Astrocyte (in vitro differentiated cells and primary cell): ENCODE measurements around the gene KNTC1. TPM values are rescaled to one million over a fixed set of nuclear protein-coding genes. Genes with fewer than 3 reads are reported as not detected.
A peak's percentile ranks its signal among the peaks of the same experiment; 100 is the strongest.

Source experiments
- DNase-seq: peaks from one replicate; pipeline ENCODE4 v3.0.0-alpha.2; 2010; ENCODE audit warnings: low read depth
- FAIRE-seq: peaks from 2 replicates; lab custom pipeline; 2011; peaks lifted over from hg19 to GRCh38; lab: Jason Lieb, UNC
- H2AFZ ChIP-seq: 2 replicates; pipeline ENCODE4 v1.6.0; 2012; ENCODE audit warnings: low read depth, low read length, inconsistent platforms
- H3K27ac ChIP-seq: 2 replicates; pipeline ENCODE4 v1.5.1; 2011; ENCODE audit warnings: low read depth, low read length, inconsistent platforms
- H3K27me3 ChIP-seq: 2 replicates; pipeline ENCODE4 v1.6.0; 2011; ENCODE audit warnings: low read length, inconsistent platforms; ENCODE audit not compliant: insufficient read depth
- H3K36me3 ChIP-seq: 2 replicates; pipeline ENCODE4 v1.5.1; 2011; ENCODE audit warnings: low read length, inconsistent platforms; ENCODE audit not compliant: insufficient read depth
- H3K4me1 ChIP-seq: 2 replicates; pipeline ENCODE4 v1.5.1; 2011; ENCODE audit warnings: low read length, inconsistent platforms; ENCODE audit not compliant: insufficient read depth
- H3K4me2 ChIP-seq: 2 replicates; pipeline ENCODE4 v1.6.0; 2012; ENCODE audit warnings: low read length, inconsistent platforms
- H3K4me3 ChIP-seq: 2 replicates; pipeline ENCODE4 v1.5.1; 2011; ENCODE audit warnings: low read depth, mild to moderate bottlenecking, low read length, inconsistent platforms; ENCODE audit not compliant: insufficient read depth
- H3K79me2 ChIP-seq: 2 replicates; pipeline ENCODE4 v1.6.0; 2012; ENCODE audit warnings: mild to moderate bottlenecking, low read length, inconsistent platforms; ENCODE audit not compliant: insufficient read depth
- H3K9ac ChIP-seq: 2 replicates; pipeline ENCODE4 v1.6.0; 2012; ENCODE audit warnings: mild to moderate bottlenecking, low read length, inconsistent platforms
- H3K9me3 ChIP-seq: 2 replicates; pipeline ENCODE4 v1.5.1; 2012; ENCODE audit warnings: low read depth, mild to moderate bottlenecking, low read length, inconsistent platforms; ENCODE audit not compliant: insufficient read depth
- H4K20me1 ChIP-seq: 2 replicates; pipeline ENCODE4 v1.6.0; 2012; ENCODE audit warnings: low read length, inconsistent platforms; ENCODE audit not compliant: insufficient read depth
- H3K27ac Mint-ChIP-seq: one replicate; pipeline ENCODE4 v1.8.0; 2021; ENCODE audit warnings: mild to moderate bottlenecking, mixed read lengths; ENCODE audit not compliant: unreplicated experiment
- H3K27me3 Mint-ChIP-seq: one replicate; pipeline ENCODE4 v1.8.0; 2021; ENCODE audit warnings: low read depth, mixed read lengths; ENCODE audit not compliant: unreplicated experiment
- H3K36me3 Mint-ChIP-seq: one replicate; pipeline ENCODE4 v1.8.0; 2021; ENCODE audit warnings: low read depth, mixed read lengths; ENCODE audit not compliant: unreplicated experiment
- H3K4me1 Mint-ChIP-seq: one replicate; pipeline ENCODE4 v1.8.0; 2021; ENCODE audit warnings: low read depth, mixed read lengths; ENCODE audit not compliant: unreplicated experiment
- H3K4me3 Mint-ChIP-seq: one replicate; pipeline ENCODE4 v1.8.0; 2021; ENCODE audit warnings: mild to moderate bottlenecking, moderate library complexity, mixed read lengths; ENCODE audit not compliant: unreplicated experiment
- H3K9me3 Mint-ChIP-seq: one replicate; pipeline ENCODE4 v1.8.0; 2021; ENCODE audit warnings: mild to moderate bottlenecking, mixed read lengths; ENCODE audit not compliant: unreplicated experiment
- CTCF ChIP-seq: IDR thresholded peaks from 2 replicates; pipeline ENCODE4 v1.5.1; 2011; ENCODE audit warnings: low read depth, mild to moderate bottlenecking, inconsistent platforms, low read length, moderate library complexity; ENCODE audit not compliant: insufficient read depth
- EZH2 ChIP-seq: IDR thresholded peaks from 2 replicates; pipeline ENCODE4 v1.6.1; 2012; ENCODE audit warnings: mild to moderate bottlenecking, low read length, inconsistent platforms; ENCODE audit not compliant: insufficient read depth
- total RNA-seq: library from RNA; stranded (reverse); gene quantifications from 2 replicates; pipeline ENCODE4 v1.2.1, GENCODE V29; 2021

Gene KNTC1
- total RNA-seq, 1 donor from 2014 or later = 10.6 TPM

- Histone ChIP-seq H3K79me2 (peaks cover 87% of the 10 kb centered on the region), H3K27ac (no peak overlapping the region), H3K4me3 (no peak overlapping the region), H3K4me1 (peaks cover 21% of the 10 kb centered on the region), H3K9me3 (no peaks in the 10 kb centered on the region), H4K20me1 (peaks cover 96% of the 10 kb centered on the region), H3K4me2 (no peak overlapping the region), H3K36me3 (peaks cover 58% of the 10 kb centered on the region), H3K27me3 (no peaks in the 10 kb centered on the region), H2AFZ (no peak overlapping the region), H3K9ac (no peak overlapping the region)
- Mint-ChIP-seq H3K36me3 (peaks cover 27% of the 10 kb centered on the region), H3K9me3 (no peaks in the 10 kb centered on the region), H3K4me1 (peaks cover 43% of the 10 kb centered on the region), H3K4me3 (no peak overlapping the region), H3K27ac (no peak overlapping the region), H3K27me3 (no peaks in the 10 kb centered on the region)
- TF ChIP-seq CTCF (no peak), EZH2 (no peak)
- no peak for DNase-seq
- no peak for FAIRE-seq
These were observed 6.4 kb upstream of the KNTC1 start for GRCh38 chr12:122520676-122521075.

GRCh38 chr12:122523280-122523679 lies 3.8 kb upstream of the KNTC1 start:
- H3K27me3 Mint-ChIP-seq = no peaks in the 10 kb centered on the region
- no peak overlapping the region for H2AFZ ChIP-seq
- no peak overlapping the region for H3K4me3 Mint-ChIP-seq
- no peaks in the 10 kb centered on the region for H3K9me3 Mint-ChIP-seq
- no peaks in the 10 kb centered on the region for H3K9me3 ChIP-seq
- DNase-seq (peak; percentile 59), FAIRE-seq (no peak)
- peak overlapping the region; percentile 28 for H3K27ac ChIP-seq
- peaks cover 41% of the 10 kb centered on the region for H3K36me3 ChIP-seq
- TF ChIP-seq EZH2 (no peak), CTCF (no peak)
- H3K79me2 ChIP-seq = peaks cover 90% of the 10 kb centered on the region
- H4K20me1 ChIP-seq = peaks cover 74% of the 10 kb centered on the region
- H3K27ac Mint-ChIP-seq = peak overlapping the region; percentile 82
- H3K36me3 Mint-ChIP-seq = peaks cover 17% of the 10 kb centered on the region
- peak overlapping the region; percentile 68 for H3K4me3 ChIP-seq
- peaks cover 29% of the 10 kb centered on the region for H3K4me1 Mint-ChIP-seq
- H3K9ac ChIP-seq = peak overlapping the region; percentile 100
- H3K4me2 ChIP-seq = peak overlapping the region; percentile 81
- H3K27me3 ChIP-seq = no peaks in the 10 kb centered on the region
- H3K4me1 ChIP-seq = peaks cover 14% of the 10 kb centered on the region

- FAIRE-seq (no peak), DNase-seq (no peak)
- Mint-ChIP-seq H3K4me3 (no peak overlapping the region), H3K27ac (peak overlapping the region; percentile 92), H3K36me3 (peaks cover 12% of the 10 kb centered on the region), H3K9me3 (no peaks in the 10 kb centered on the region), H3K4me1 (peaks cover 27% of the 10 kb centered on the region), H3K27me3 (no peaks in the 10 kb centered on the region)
- Histone ChIP-seq H3K4me1 (peaks cover 9% of the 10 kb centered on the region), H3K79me2 (peaks cover 91% of the 10 kb centered on the region), H3K4me2 (peak overlapping the region; percentile 81), H3K36me3 (peaks cover 34% of the 10 kb centered on the region), H3K9ac (peak overlapping the region; percentile 100), H4K20me1 (peaks cover 67% of the 10 kb centered on the region), H3K9me3 (no peaks in the 10 kb centered on the region), H3K27me3 (no peaks in the 10 kb centered on the region), H2AFZ (no peak overlapping the region), H3K4me3 (peak overlapping the region; percentile 68), H3K27ac (peak overlapping the region; percentile 6)
- TF ChIP-seq CTCF (no peak), EZH2 (no peak)
These were observed 3.0 kb upstream of the KNTC1 start for GRCh38 chr12:122523846-122524718.
